Endodermal cell (in vitro differentiated cells): Measurements from ENCODE around the gene C2orf68. TPM values are rescaled to one million over a fixed set of nuclear protein-coding genes. Genes with fewer than 3 reads are reported as not detected.

ENCODE experiments used
- DNase-seq: peaks from one replicate; pipeline ENCODE4 v3.0.0-alpha.2; 2017
- H3K27ac ChIP-seq: 2 replicates; pipeline ENCODE4 v1.5.1; 2013; ENCODE audit warnings: mild to moderate bottlenecking, low read depth, low read length, moderate library complexity
- H3K27me3 ChIP-seq: 2 replicates; pipeline ENCODE4 v1.6.1; 2013; ENCODE audit warnings: mild to moderate bottlenecking, low read length, moderate library complexity; ENCODE audit not compliant: insufficient read depth, control insufficient read depth, poor library complexity, severe bottlenecking
- H3K36me3 ChIP-seq: 2 replicates; pipeline ENCODE4 v1.7.0; 2013; ENCODE audit warnings: mild to moderate bottlenecking, low read length, moderate library complexity; ENCODE audit not compliant: control insufficient read depth, insufficient read depth
- H3K4me1 ChIP-seq: one replicate; pipeline ENCODE4 v1.7.0; 2013; ENCODE audit warnings: low read length; ENCODE audit not compliant: control insufficient read depth, insufficient read depth
- H3K4me3 ChIP-seq: 2 replicates; pipeline ENCODE4 v1.5.1; 2013; ENCODE audit warnings: mild to moderate bottlenecking, low read length, moderate library complexity
- H3K9ac ChIP-seq: 2 replicates; pipeline ENCODE4 v1.6.1; 2013; ENCODE audit warnings: mild to moderate bottlenecking, low read length, moderate library complexity; ENCODE audit not compliant: poor library complexity, severe bottlenecking; ENCODE audit errors: extremely low read depth
- H3K9me3 ChIP-seq: 2 replicates; pipeline ENCODE4 v1.6.1; 2013; ENCODE audit warnings: mild to moderate bottlenecking, low read length, moderate library complexity; ENCODE audit not compliant: control insufficient read depth
- H3K27ac Mint-ChIP-seq: 2 replicates; pipeline ENCODE4 v1.8.0; 2020; ENCODE audit warnings: mixed read lengths
- H3K27me3 Mint-ChIP-seq: 2 replicates; pipeline ENCODE4 v1.8.0; 2021; ENCODE audit warnings: mild to moderate bottlenecking, mixed read lengths; ENCODE audit not compliant: insufficient read depth
- H3K36me3 Mint-ChIP-seq: 2 replicates; pipeline ENCODE4 v1.8.0; 2020; ENCODE audit warnings: low read depth, mixed read lengths
- H3K4me1 Mint-ChIP-seq: 2 replicates; pipeline ENCODE4 v1.8.0; 2020; ENCODE audit warnings: mixed read lengths
- H3K4me3 Mint-ChIP-seq: 2 replicates; pipeline ENCODE4 v1.8.0; 2020; ENCODE audit warnings: mild to moderate bottlenecking, moderate library complexity, mixed read lengths
- H3K9me3 Mint-ChIP-seq: 2 replicates; pipeline ENCODE4 v1.8.0; 2020; ENCODE audit warnings: mild to moderate bottlenecking, mixed read lengths
- WGBS, 2 experiments: methylation state at CpG; one replicate each; pipeline versions ENCODE4 v1.1.5 to v1.1.7; 2013; ENCODE audit warnings: missing lambda C conversion rate in 2 of 2, mixed read lengths in 1 of 2; ENCODE audit not compliant: insufficient coverage in 1 of 2, insufficient read length in 1 of 2; 5-methylcytosine and 5-hydroxymethylcytosine counted together
- total RNA-seq, 2 donors: library from RNA; stranded (reverse); fragmentation: NEBNext Ultra II Directional in 1 of 2; extraction: Animal tissue kit (Norgen Biotek cat#: 25700) in 1 of 2; gene quantifications; 2 replicates in 1 of 2; 3 replicates in 1 of 2; pipeline ENCODE4 v1.2.1, GENCODE V29; 2021
- TF ChIP-seq, protein P1 (sequence below): fragments of 200-600 bp; sonication (generic); conservative IDR thresholded peaks from 2 replicates; pipeline ENCODE4 v1.5.0; 2021; ENCODE audit warnings: antibody characterized with exemption, mild to moderate bottlenecking

C2orf68 gene
- total RNA-seq, 2 donors from 2014 or later: 63.2 to 66.5 TPM

DNA sequence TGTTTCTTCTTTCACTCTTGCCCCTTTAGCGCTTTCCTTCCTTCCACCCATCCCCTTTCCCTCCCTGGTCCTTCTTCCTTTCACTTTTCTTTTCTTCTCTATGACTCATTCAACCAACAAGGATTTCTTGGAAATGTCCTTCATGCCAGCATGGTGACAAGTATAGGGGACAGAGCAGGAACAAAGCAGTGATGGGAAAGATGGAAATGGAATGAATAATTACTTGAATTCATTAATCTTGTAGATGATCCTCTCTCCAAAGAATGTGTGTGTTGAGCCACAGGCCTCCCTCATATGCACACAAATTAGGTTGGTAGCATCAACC lies 26.1 kb downstream of the C2orf68 start:
- Histone ChIP-seq H3K4me3 (no peak overlapping the region), H3K9me3 (no peaks in the 10 kb centered on the region), H3K36me3 (peaks cover 40% of the 10 kb centered on the region), H3K9ac (no peak overlapping the region), H3K4me1 (peaks cover 3% of the 10 kb centered on the region), H3K27ac (no peak overlapping the region), H3K27me3 (no peaks in the 10 kb centered on the region)
- no peaks in the 10 kb centered on the region for H3K9me3 Mint-ChIP-seq
- TF ChIP-seq, protein P1, sequence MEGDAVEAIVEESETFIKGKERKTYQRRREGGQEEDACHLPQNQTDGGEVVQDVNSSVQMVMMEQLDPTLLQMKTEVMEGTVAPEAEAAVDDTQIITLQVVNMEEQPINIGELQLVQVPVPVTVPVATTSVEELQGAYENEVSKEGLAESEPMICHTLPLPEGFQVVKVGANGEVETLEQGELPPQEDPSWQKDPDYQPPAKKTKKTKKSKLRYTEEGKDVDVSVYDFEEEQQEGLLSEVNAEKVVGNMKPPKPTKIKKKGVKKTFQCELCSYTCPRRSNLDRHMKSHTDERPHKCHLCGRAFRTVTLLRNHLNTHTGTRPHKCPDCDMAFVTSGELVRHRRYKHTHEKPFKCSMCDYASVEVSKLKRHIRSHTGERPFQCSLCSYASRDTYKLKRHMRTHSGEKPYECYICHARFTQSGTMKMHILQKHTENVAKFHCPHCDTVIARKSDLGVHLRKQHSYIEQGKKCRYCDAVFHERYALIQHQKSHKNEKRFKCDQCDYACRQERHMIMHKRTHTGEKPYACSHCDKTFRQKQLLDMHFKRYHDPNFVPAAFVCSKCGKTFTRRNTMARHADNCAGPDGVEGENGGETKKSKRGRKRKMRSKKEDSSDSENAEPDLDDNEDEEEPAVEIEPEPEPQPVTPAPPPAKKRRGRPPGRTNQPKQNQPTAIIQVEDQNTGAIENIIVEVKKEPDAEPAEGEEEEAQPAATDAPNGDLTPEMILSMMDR: no peak
- no peak for DNase-seq
- peaks cover 23% of the 10 kb centered on the region for H3K36me3 Mint-ChIP-seq
- WGBS, 2 experiments: 89% methylated on average over 1 of the region's 1 CpG; no CpG with 5 or more reads in 1 of the 2 experiments
- no peak overlapping the region for H3K27ac Mint-ChIP-seq
- H3K27me3 Mint-ChIP-seq: peaks cover 2% of the 10 kb centered on the region
- peaks cover 24% of the 10 kb centered on the region for H3K4me1 Mint-ChIP-seq
- H3K4me3 Mint-ChIP-seq: no peak overlapping the region

DNA sequence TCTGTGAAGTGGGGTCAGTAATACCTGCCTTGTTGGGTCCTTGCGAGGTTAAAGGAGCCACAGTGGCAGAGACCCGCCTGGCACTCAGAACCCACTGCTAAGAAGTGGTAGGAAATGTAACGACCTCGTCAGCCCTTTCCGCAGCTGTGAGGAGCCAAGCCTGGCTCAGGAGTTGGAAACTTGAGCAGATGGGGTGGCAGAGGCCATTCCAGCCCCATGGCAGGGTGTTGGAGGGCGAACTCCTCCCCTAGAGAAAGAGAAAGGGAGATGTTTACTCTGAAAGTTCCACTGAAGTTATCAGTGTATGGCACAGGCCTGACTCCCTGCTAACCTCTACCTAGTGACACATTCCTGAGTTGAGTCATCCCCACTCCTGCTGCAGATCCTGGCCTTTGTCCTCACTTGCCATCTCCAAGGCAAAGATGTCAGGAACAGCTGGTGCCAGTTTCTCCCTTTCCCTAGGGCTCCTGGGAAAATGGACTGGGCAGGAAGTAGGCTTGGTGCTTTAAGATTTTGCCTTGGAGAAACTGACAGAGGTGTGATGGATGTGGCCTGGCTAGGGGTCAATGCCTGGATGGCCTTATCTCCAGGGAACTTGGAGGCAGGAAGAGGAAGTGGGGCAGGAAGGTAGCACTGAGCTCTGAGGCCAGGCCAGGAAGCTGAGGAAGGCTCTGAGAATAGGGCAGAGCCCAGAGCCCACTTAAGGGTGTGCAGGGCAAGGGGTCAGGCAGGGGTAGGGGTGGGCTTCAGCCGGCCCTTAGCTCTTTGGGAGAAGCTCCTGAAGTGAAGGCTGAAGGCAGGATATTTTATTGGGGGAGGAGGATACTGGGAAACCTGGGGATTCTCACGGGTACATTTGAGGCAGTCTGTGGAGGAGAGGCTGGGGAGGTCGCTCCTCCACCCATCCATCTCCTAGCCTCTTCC lies 26.7 kb downstream of the C2orf68 start:
- Mint-ChIP-seq H3K9me3 (no peaks in the 10 kb centered on the region), H3K27me3 (peaks cover 2% of the 10 kb centered on the region), H3K27ac (peak overlapping the region; percentile 70), H3K4me3 (peak overlapping the region; percentile 36), H3K36me3 (peaks cover 23% of the 10 kb centered on the region), H3K4me1 (peaks cover 21% of the 10 kb centered on the region)
- WGBS, 2 experiments: 74 to 85% methylated on average over 7 to 9 of the region's 9 CpGs
- peak overlapping the region; percentile 18 for H3K27ac ChIP-seq
- H3K9ac ChIP-seq: no peak overlapping the region
- TF ChIP-seq, protein P1: no peak
- no peaks in the 10 kb centered on the region for H3K9me3 ChIP-seq
- H3K27me3 ChIP-seq: no peaks in the 10 kb centered on the region
- peaks cover 5% of the 10 kb centered on the region for H3K4me1 ChIP-seq
- H3K36me3 ChIP-seq: peaks cover 45% of the 10 kb centered on the region
- no peak for DNase-seq
- H3K4me3 ChIP-seq: no peak overlapping the region

DNA sequence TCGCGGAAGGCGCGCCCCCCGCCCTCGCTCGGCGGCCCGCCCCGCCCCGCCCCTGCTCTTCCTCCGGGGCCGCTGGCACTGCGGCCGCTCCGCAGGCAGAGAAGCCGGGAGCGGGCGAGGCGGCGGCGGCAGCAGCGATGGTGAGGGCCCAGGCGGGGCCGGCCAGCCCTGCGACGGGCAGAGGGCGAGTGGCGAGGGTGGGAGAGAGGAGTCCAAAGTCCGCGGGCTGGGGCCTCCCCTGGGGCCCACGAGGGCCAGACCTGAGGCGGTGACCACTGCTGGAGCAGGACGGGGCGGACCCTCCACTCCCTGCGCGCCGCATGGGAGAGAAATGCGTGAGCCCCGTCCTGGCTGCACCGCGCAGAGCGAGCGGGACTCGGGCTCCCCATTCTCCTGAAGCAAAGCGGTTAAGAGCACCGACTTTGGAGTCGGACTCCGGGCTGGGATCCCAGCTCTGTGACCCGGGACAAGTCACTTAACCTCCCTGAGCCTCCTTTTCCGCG lies 27.5 kb downstream of the C2orf68 start, which contains the start of gene VAMP5:
VAMP5 (plus strand) TSS at position 78 of the 503 bp plus-strand sequence; CDS start at position 138, 60 bp downstream.
- Mint-ChIP-seq H3K9me3 (no peaks in the 10 kb centered on the region), H3K36me3 (peaks cover 23% of the 10 kb centered on the region), H3K4me3 (peak within 1 kb of the TSS; percentile 36), H3K4me1 (peaks cover 24% of the 10 kb centered on the region), H3K27ac (peak within 1 kb of the TSS; percentile 70), H3K27me3 (peaks cover 2% of the 10 kb centered on the region)
- no peak within 1 kb of the TSS for H3K4me3 ChIP-seq
- H3K27ac ChIP-seq: no peak within 1 kb of the TSS
- H3K36me3 ChIP-seq: peaks cover 45% of the 10 kb centered on the region
- TF ChIP-seq, protein P1: no peak
- DNase-seq: no peak
- H3K27me3 ChIP-seq: no peaks in the 10 kb centered on the region
- no peak within 1 kb of the TSS for H3K9ac ChIP-seq
- peaks cover 4% of the 10 kb centered on the region for H3K4me1 ChIP-seq
- H3K9me3 ChIP-seq: no peaks in the 10 kb centered on the region
- WGBS, 2 experiments: 72 to 84% methylated on average over 25 to 52 of the region's 52 CpGs
